HG03469 (cell line): ENCODE data around the gene AXL.
"Not testable (repeated sequence)": the region's sequence is repeated elsewhere in the genome, so short reads cannot be mapped to it uniquely, and the experiment has no call there.

ENCODE experiments used
- ATAC-seq: cut with Tn5 transposase; IDR thresholded peaks from one replicate; pipeline ENCODE4 v1.9.1; 2021; ENCODE audit warnings: mild to moderate bottlenecking, moderate library complexity, moderate number of reproducible peaks; ENCODE audit not compliant: unreplicated experiment

Gene AXL

DNA sequence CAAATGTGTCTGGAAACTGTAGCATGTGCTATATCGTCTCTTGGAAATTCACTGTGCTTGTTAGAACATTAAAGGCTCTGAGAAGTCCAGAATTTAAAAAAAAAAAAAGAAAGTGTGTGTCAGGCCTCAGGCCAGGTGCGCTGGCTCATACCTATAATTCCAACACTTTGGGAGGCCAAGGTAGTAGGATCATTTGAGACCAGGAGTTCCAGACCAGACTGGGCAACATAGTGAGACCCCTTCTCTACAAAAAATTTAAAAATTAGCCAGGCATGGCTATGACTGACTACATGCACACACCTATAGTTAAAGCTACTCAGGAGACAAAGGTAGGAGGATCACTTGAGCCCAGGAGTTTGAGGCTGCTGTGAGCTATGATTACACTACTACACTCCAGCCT is 50.0 kb downstream of the AXL start:
- ATAC-seq: no peak

DNA sequence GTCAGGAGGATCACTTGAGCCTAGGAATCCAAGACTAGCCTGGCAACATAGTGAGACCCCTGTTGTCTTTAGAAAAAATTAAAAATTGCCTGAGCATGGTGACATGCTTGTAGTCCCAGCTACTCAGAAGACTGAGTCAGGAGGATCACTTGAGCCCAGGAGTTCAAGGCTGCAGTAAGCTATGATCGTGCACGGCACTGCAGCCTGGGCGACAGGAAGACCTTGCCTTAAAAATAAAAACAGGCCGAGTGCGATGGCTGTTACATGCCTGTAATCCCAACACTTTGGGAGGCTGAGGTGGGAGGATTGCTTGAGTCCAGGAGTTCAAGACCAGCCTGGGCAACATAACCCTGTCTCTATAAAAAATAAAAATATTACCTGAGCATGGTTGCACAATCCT is 50.5 kb downstream of the AXL start:
- no peak for ATAC-seq

DNA sequence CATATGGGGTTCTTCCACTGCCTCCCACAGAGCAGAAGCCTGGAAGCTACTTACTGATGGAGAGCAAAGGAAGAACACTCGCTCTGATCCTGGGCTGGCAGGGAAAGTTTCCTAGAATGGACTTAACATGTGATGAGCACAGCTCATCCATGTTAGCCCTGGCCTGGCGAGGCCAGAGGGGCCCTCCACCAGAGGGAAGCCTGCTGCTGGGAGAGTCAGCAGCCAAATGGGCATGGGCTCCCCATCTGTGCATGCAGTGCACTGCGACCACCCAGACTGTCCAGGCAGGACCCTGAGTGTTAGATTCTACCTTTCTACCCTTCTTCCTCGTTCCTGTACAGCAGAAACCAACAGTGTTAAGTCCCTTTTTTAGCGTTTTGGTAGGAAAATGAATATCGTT is 54.1 kb downstream of the AXL start:
- no peak for ATAC-seq

DNA sequence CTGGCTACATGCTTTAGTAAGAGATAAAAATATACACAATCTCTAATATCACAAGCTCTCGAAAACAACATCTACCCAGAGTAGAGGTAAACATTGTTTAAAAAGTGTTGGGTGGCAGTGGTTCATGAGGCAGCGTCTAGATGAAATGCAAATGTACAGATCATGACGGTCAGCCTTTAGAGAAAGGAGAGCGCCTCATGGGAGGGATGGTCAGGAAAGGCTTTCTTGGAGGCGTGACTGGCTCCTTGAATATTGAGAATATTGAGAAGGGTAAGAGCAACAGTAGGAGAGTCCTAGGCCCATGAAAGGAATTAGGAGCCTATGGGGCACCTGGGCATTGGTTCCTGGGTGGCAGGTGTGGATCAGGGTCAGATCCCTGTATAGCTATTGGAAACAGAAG is 55.8 kb downstream of the AXL start:
- ATAC-seq: no peak

DNA sequence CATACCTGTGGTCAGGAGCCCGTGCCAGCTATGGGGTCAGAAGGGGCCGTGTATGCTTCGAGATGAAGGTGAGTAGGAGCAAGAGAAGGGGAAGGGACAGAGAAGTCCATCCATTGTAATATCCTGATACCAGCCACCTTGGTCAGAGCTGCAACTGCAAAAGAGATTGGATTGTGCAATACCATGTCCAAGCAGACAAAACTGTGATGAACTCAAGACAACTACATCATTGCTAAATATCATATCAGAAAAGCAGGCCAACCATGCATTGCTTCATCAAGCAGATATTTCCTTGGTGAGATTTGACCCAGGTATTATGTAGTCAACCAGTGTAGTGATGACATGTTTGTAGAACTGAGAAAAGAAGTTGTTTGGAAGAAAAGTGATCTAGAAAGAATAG is 57.2 kb downstream of the AXL start:
- ATAC-seq: no peak

DNA sequence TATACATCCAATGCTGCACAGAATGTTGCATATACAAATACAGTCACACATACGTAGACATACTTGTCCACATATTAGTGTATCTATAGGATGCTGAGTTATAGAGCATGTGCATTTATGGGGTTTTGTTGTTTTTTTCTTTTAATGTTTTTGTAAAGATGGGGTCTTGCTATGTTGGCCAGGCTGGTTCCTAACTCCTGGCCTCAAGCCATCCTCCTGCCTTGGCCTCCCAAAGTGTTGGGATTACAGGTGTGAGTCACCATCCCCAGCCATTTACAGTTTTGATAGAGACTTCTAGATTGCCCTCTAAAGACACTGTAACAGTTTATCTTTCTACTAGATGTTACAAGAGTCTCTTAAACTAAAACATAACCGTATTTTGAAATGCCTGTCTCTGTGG is 59.5 kb downstream of the AXL start:
- ATAC-seq: no peak

DNA sequence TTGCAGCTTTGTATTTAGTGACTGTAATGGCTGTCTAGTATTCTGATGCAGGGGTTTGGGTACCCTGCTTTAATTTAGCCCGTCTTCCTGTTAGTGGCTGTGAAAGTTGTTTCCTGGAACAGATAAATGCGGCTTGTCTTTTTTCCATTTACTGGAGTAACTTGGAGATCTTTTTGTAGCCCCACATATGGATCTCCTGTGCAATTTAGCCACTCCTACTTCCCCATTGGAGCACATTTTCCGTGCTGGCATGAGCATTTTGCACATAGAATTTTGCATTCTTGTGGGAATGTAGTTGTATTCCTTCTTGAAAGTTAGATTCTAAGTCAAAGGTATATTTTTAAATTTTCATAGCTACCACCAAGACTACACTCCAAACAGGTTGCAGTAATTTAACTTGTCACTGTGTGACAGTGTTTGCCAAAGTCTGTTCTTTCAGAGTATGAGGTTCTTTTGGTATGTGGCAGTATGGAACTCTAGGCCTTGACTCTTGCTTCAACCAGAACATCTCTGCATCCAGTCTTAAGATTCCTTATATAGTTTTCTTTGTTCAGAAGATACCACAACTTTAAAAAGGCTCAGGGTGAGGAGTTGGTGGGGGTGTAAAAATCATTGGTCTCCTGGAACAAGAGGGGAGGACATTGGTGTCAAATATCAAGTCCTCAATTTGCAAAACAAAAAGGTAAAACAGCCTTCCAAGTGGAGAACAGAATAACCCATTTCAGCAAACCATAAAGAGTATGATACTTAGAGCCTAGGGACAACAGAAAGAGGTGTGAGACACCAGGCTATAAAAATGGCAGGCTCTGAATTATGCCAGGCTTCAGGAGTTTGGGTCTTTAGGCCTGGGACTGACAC is 69.9 kb downstream of the AXL start:
- ATAC-seq: no peak

DNA sequence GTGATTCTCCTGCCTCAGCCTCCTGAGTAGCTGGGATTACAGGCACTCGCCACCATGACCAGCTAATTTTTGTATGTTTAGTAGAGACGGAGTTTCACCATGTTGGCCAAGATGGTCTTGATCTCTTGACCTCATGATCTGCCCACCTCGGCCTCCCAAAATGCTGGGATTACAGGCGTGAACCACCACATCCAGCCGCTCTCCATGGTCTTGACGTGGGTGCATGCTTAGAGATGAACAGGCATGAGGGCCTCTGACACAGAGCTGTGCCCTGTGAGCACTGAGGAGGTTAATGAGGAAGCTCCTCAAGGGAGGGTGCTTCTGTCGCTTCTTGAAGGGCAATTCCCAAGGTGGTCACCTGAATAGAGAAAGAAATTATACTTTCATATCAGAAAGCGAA is 70.8 kb downstream of the AXL start:
- not testable (repeated sequence) for ATAC-seq

DNA sequence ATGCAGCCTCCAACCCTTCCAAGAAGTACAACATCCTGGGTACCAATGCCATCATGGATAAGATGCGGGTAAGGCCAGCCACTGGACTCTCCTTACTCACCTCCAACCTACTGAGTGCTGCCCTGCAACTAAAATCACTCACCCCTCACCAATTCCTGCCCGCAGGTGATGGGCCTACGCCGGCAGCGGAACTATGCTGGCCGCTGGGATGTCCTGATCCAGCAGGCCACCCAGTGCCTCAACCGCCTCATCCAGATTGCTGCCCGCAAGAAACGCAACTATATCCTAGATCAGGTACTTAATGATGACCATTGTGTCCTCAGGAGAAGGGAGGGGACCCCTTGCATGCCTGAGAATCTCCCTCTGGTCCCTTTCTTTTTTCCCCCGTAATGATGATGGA is 75.4 kb downstream of the AXL start:
- ATAC-seq: no peak

DNA sequence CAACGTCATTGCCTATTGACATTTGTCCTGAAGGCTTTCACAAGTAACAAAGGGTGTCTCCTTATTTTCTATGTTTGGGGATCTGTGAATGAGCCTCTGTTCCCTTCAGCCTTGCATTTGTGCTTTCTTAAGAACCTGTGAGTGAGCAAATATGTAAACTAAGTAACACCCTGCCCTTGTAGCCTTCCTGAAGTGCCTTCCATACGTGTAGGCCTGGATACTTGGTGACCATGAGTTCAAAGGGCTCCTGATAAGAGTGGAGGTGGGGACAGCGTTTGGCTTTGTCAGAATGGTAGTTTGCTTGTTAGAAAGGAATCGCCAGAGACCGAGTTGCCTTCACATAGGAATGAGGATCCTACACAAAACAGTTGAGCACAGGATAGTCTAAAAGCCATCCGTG is 76.5 kb downstream of the AXL start:
- ATAC-seq: no peak

DNA sequence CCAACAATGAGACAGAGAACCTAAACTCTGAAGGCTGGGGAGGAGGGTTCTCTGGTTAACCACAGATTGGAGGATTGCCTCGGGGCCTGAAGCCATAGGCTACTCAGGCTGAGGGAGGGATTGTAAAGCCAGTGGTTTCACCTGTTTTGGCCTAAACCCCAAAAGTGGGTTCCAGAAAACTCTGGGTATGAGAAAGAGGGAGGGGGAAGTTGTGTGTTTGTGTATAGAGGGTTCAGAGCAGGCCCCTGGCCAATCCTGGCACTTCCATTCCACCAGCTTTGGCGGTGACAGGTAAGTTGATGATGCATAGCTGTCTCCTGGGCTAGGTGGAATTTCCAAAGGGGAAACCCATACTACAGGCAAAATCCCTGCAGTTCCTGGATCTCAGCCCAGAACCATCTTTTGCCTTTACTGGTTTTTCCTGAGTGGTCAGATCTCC is 77.4 kb downstream of the AXL start:
- ATAC-seq: no peak

DNA sequence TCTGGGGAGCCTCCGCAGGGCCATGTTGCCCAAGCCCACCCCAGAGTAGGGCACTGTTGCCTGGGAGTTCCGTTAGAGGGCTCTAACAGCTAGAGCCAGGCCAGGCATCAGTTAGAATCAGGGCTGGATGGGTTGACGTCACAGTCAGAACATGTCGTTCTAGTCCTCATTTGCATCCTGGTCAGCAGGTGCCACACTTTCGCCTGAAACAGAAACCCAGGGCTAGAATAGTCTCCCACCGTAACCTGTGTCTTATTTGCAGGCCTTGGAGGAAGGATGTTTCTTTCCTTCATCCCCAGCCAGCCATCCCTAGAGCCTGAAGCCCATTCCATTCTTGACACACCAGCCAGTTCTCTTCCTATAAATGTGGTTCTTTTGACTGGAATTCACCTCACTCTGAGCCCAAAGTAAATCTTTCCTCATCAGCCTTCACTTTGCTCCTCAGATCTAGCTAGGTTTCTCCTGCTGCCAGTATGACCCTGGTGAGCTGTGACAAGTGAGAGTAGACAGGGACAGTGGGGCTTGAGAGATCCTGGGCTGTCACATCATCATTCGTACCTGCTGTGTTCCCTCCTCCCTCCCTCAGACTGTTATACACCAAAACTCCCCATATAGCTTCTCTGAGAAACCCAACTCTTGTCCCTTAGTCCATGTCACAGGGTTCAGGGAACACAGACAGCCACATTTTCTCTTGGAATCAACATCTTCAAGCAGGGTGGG is 78.8 kb downstream of the AXL start:
- ATAC-seq: peak; percentile 56

DNA sequence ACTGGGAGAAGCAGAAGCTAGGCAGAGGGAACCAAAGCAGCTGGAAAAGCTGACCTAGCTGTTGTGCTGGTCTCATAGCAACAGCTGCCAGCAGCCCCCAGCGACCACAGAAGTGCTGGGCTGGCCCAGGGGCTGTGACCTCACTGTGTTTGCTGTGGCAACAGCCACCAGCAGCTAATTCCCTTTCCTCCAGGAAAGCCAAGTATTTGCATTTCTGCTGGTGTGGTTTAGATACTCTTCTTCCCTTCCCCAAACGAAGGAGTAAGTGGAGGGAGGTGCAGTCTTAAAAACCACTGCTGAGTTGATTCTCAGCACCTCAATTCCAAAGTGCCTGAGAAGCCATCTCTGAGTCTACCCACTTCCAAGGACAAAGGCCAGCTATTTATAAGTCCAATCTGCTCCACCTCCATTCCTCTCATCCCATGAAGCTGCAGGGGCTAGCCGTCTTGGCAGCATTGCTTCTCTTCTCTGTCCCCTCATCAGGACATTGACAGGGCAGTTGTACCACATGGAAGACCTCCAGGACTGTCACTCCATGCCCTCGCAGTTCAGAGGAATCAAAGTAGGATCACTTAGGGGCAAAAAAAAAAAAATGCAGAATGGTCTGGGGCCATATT is 79.4 kb downstream of the AXL start:
- no peak for ATAC-seq

DNA sequence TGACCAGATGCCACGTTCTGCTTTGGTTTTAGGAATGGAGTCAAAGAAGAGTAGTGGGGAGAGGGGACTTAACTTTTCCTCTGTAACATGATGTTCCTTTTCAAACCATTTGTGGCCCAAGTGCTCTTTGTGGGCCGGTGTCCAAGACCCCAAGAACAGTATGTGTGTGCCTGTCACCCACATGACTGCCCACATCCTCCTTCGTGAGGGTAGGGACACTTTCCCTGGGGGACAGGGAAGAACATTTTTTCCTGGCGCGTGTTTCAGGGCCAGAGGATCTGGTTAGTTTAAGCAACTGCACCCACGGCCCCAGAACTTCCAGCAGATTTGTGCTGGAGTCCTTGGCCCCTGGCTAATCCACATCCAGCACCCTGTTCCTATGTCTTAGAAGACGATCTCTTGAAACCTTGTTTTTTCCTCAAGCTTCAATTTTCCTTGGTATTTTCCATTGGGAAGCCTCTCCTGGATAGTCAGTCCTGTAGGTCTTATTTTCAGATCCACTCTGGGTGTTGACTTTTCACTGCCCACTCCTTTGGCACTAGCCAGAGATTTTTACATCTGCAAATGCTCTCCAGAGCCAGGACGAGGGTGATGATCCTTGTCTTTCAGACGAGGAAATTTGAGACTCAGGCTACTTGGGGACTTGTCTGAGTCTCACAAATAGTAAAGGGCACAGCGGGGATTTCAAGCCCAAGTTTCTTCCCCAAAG is 80.2 kb downstream of the AXL start:
- ATAC-seq: no peak

DNA sequence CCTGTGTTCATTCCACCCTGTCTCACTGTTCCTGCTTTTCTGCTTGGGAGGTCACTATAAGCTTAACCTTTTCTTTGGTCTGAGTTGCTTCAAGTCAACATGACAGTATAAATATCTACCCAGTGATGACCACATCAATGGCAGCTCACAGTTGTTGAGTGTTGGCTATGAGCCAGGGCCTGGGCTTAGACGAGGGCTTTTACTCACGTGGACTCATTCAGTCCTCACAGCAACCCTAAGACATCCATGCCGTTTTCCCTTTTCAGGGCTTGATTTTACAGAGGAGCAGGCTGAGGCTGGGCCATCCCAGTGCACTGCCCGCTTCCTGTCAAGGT is 80.7 kb downstream of the AXL start:
- ATAC-seq: no peak

DNA sequence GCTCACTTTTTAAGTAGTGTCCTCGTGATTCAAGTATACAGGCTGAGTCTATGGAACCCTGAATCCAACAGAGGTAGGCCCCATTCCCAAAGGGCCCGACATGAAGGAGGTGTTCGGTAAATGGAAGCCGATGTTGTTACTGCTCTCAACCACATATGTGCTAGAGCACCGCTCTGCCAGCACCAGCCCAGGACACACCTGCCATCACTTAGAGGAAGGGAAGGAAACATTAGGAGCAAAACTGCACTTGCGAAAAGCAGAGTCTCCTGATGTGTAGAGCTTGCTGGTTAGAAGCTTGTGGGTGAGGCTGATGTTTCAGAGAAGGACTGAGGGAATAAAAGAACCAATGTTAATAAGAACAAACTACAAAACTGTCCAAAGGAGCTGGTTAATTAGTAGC is 81.5 kb downstream of the AXL start:
- no peak for ATAC-seq

DNA sequence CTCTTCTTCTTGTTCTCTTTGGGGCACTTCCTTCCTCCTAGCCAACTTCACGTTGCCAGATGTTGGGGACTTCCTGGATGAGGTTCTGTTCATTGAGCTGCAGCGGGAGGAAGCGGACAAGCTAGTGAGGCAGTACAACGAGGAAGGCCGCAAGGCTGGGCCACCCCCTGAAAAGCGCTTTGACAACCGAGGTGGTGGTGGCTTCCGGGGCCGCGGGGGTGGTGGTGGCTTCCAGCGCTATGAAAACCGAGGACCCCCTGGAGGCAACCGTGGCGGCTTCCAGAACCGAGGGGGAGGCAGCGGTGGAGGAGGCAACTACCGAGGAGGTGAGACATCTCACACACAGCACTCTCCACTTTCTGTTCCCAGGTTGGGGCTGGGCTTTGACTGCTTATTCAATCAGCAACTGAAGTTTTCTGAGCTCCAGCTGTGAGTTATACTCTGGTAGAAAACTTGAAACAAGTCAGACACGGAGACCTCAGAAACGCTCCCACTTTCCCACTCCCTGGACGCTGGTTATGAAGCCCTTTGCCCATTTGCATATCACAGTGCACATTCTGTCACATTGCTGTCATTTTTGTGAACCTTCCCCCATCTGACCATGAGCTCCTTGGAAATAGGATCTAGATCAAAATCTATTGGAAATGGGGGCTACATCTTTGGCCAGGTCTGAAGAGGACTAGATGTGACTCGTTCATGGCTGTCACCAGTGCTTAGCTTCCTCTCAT is 83.8 kb downstream of the AXL start:
- no peak for ATAC-seq

DNA sequence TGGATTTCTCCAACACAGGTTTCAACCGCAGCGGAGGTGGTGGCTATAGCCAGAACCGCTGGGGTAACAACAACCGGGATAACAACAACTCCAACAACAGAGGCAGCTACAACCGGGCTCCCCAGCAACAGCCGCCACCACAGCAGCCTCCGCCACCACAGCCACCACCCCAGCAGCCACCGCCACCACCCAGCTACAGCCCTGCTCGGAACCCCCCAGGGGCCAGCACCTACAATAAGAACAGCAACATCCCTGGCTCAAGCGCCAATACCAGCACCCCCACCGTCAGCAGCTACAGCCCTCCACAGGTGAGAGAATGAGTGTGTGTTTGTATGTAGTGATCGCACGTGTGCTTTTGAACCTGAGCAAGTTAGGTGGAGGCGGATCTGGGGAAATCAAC is 84.9 kb downstream of the AXL start:
- no peak for ATAC-seq

DNA sequence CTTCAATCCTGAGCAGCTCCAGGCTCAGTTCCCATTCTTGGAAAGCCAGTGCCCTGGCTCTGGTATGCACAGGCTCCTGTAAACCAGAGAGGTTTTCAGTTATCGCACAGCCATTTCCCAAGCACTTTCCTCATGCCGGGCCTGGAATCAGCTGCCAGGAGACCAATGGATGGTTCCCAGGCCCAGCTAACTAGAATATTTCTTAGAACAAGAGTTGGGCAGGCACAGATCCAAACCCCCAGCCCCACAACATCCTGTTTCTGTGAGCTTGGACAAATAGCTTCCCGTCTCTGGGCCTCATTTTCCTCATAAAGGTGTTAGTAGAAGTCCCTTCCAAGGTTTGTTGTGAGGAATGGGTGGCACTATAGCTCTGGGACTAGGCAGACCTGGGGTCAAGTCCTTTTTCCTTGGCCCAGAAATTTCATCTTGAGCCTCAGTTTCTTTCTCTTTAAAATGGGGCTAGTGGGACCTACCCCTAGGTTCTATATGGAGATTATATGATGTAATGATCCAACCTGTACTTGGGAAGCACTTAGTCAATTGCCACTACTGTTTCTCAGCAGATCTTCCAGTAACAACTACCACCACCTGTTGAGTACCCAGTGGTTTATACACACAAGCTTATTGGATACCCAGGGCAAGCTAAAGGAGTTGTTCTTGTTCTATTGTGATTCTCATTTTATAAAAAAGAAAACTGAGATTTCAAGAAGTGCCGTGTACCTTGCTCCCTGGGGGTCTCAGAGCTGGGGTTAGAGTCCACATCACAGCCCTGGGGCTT is 85.9 kb downstream of the AXL start:
- ATAC-seq: no peak
